Breast epithelium (tissue), 4 donors: ENCODE results near the gene LPAR2. TPM values are rescaled to one million over a fixed set of nuclear protein-coding genes. Genes with fewer than 3 reads are reported as not detected.

ENCODE experiments used
- DNase-seq, 2 donors: peaks; one replicate each; pipeline ENCODE4 v3.0.0-alpha.2; 2019; ENCODE audit warnings: low spot score in 2 of 2
- H3K27ac ChIP-seq, 2 donors: fragments of 200-600 bp; sonication (generic) in 1 of 2; one replicate each; pipeline ENCODE4 v1.5.1; 2016 to 2019; ENCODE audit warnings: mild to moderate bottlenecking in 1 of 2
- H3K27me3 ChIP-seq, 2 donors: fragments of 200-600 bp; sonication (generic) in 1 of 2; one replicate each; pipeline versions ENCODE4 v1.5.1 to v1.6.0; 2017 to 2019; ENCODE audit warnings: control low read depth in 1 of 2, mild to moderate bottlenecking in 1 of 2
- H3K36me3 ChIP-seq: fragments of 200-600 bp; one replicate; pipeline ENCODE4 v1.5.1; 2019
- H3K4me1 ChIP-seq, 2 donors: fragments of 200-600 bp; sonication (generic); one replicate each; pipeline ENCODE4 v1.5.1; 2016 to 2019; ENCODE audit warnings: control low read depth in 1 of 2
- H3K4me3 ChIP-seq, 3 donors: fragments of 200-600 bp; sonication (generic); 1 replicate in 2 of 3; 2 replicates in 1 of 3; pipeline ENCODE4 v1.5.1; 2016 to 2019; ENCODE audit warnings: mild to moderate bottlenecking in 3 of 3, moderate library complexity in 2 of 3
- H3K9me3 ChIP-seq, 2 donors: fragments of 200-600 bp; sonication (generic) in 1 of 2; one replicate each; pipeline ENCODE4 v1.5.1; 2016 to 2019; ENCODE audit warnings: control low read depth in 1 of 2
- CTCF ChIP-seq, 3 donors: fragments of 450-650 bp; IDR thresholded peaks; one replicate each; pipeline ENCODE4 v1.5.1; 2016 to 2017; ENCODE audit warnings: antibody characterized with exemption in 3 of 3, mild to moderate bottlenecking in 3 of 3, moderate library complexity in 3 of 3
- POLR2A ChIP-seq: fragments of 450-650 bp; IDR thresholded peaks from one replicate; pipeline ENCODE4 v1.6.1; 2016; ENCODE audit warnings: antibody characterized with exemption, mild to moderate bottlenecking, moderate library complexity
- POLR2AphosphoS5 ChIP-seq, 3 donors: sonication (generic); formaldehyde crosslinking; IDR thresholded peaks; one replicate each; pipeline ENCODE4 v1.6.1; 2017; ENCODE audit warnings: antibody characterized with exemption in 3 of 3
- intact Hi-C: fragments of 100-400 bp; cut with DNase I; formaldehyde crosslinking; loops from one replicate; pipeline ENCODE4 v1.15.1; 2023; ENCODE audit warnings: low total_unique reads
- total RNA-seq, 3 donors: library from RNA; depleted of rRNA; stranded (reverse); fragments of >200 nt; gene quantifications; one replicate each; pipeline ENCODE4 v1.1.0, GENCODE V29; 2016

The LPAR2 gene
- total RNA-seq, 3 donors from 2014 or later, result 3.2 to 17.1 (median 16.4) TPM

GRCh38 chr19:19656451-19657396, 28.7 kb upstream of the LPAR2 start:
- no peak overlapping the region for H3K4me3 ChIP-seq
- intact Hi-C loops, result no loop called here
- TF ChIP-seq CTCF (IDR thresholded peaks at IDR 0.05), result no peak
- no peak for TF ChIP-seq POLR2A
- H3K27ac ChIP-seq, result no peak overlapping the region
- no peaks in the 10 kb centered on the region for H3K9me3 ChIP-seq
- no peak for DNase-seq
- H3K36me3 ChIP-seq, result peaks cover 18% of the 10 kb centered on the region
- peaks cover 0 to 4% of the 10 kb centered on the region in 2 donors for H3K4me1 ChIP-seq
- H3K27me3 ChIP-seq, result no peaks in the 10 kb centered on the region

GRCh38 chr19:19655641-19656343, 27.8 kb upstream of the LPAR2 start:
- Histone ChIP-seq H3K9me3 (no peaks in the 10 kb centered on the region), H3K4me3 (no peak overlapping the region), H3K27me3 (no peaks in the 10 kb centered on the region), H3K4me1 (no peaks in the 10 kb centered on the region), H3K27ac (no peak overlapping the region), H3K36me3 (peaks cover 23% of the 10 kb centered on the region)
- intact Hi-C loops, result no loop called here
- no peak for DNase-seq
- TF ChIP-seq POLR2A, result no peak
- TF ChIP-seq POLR2AphosphoS5 (IDR thresholded peaks at IDR 0.05), result no peak
- no peak for TF ChIP-seq CTCF (IDR thresholded peaks at IDR 0.05)

- Histone ChIP-seq H3K27me3 (no peaks in the 10 kb centered on the region), H3K36me3 (peaks cover 23% of the 10 kb centered on the region), H3K4me3 (no peak overlapping the region), H3K4me1 (no peaks in the 10 kb centered on the region), H3K27ac (no peak overlapping the region), H3K9me3 (no peaks in the 10 kb centered on the region)
- DNase-seq, result no peak
- TF ChIP-seq CTCF (IDR thresholded peaks at IDR 0.05), result no peak
- TF ChIP-seq POLR2A, result no peak
- no peak for TF ChIP-seq POLR2AphosphoS5 (IDR thresholded peaks at IDR 0.05)
- intact Hi-C loops, result no loop called here
These were observed 27.1 kb upstream of the LPAR2 start for GRCh38 chr19:19655051-19655594.

GRCh38 chr19:19654441-19654840, 26.4 kb upstream of the LPAR2 start:
- no peak for DNase-seq
- Histone ChIP-seq H3K4me1 (no peaks in the 10 kb centered on the region), H3K27ac (no peak overlapping the region), H3K27me3 (no peaks in the 10 kb centered on the region), H3K9me3 (no peaks in the 10 kb centered on the region), H3K36me3 (peaks cover 23% of the 10 kb centered on the region), H3K4me3 (no peak overlapping the region)
- TF ChIP-seq CTCF (IDR thresholded peaks at IDR 0.05) (no peak), POLR2A (no peak), POLR2AphosphoS5 (IDR thresholded peaks at IDR 0.05) (no peak)
- intact Hi-C loops, result no loop called here
